Colonic mucosa (tissue), 4 donors: ENCODE measurements around the gene ZNF692. TPM values are rescaled to one million over a fixed set of nuclear protein-coding genes. Genes with fewer than 3 reads are reported as not detected.

Experiments used
- DNase-seq: peaks from one replicate; pipeline ENCODE4 v3.0.0-alpha.2; 2020
- H3K27ac ChIP-seq: fragments of 200-600 bp; one replicate; pipeline ENCODE4 v1.8.0; 2021
- H3K27me3 ChIP-seq: fragments of 200-600 bp; one replicate; pipeline ENCODE4 v1.8.0; 2021
- H3K36me3 ChIP-seq: fragments of 200-600 bp; one replicate; pipeline ENCODE4 v1.8.0; 2021
- H3K4me1 ChIP-seq: fragments of 200-600 bp; one replicate; pipeline ENCODE4 v1.8.0; 2021; ENCODE audit warnings: mild to moderate bottlenecking
- H3K4me3 ChIP-seq: fragments of 200-600 bp; one replicate; pipeline ENCODE4 v1.8.0; 2021
- H3K9ac ChIP-seq, 2 donors: one replicate each; pipeline ENCODE4 v1.7.0; 2013; ENCODE audit warnings: control low read depth in 2 of 2, low read depth in 2 of 2, low read length in 2 of 2
- H3K9me3 ChIP-seq: fragments of 200-600 bp; one replicate; pipeline ENCODE4 v1.8.0; 2021
- CTCF ChIP-seq: fragments of 200-600 bp; IDR thresholded peaks from one replicate; pipeline ENCODE4 v1.8.0; 2022; ENCODE audit warnings: antibody characterized with exemption, mild to moderate bottlenecking
- intact Hi-C: fragments of 100-400 bp; cut with DNase I; formaldehyde crosslinking; loops from one replicate; pipeline ENCODE4 v1.14.1; 2022
- total RNA-seq, 2 donors: library from RNA; stranded (reverse); fragmentation: NEBNext Ultra II Directional in 1 of 2; extraction: Animal tissue kit (Norgen Biotek cat#: 25700) in 1 of 2; gene quantifications; one replicate each; pipeline ENCODE4 v1.2.1, GENCODE V29; 2021
- donor health status: healthy.
- donor health status: DM: no; HTN: no; CAD: no.
- donor health status: DM: no; HTN: no; CAD: no.

The ZNF692 gene
- total RNA-seq, 2 donors from 2014 or later: 20.9 to 46.9 TPM

GRCh38 chr1:248904437-248905216 lies 45.7 kb upstream of the ZNF692 start:
- DNase-seq: no peak
- Histone ChIP-seq H3K9ac (no peak overlapping the region), H3K36me3 (no peaks in the 10 kb centered on the region), H3K4me3 (no peak overlapping the region), H3K27me3 (no peaks in the 10 kb centered on the region), H3K27ac (no peak overlapping the region), H3K4me1 (no peaks in the 10 kb centered on the region), H3K9me3 (no peaks in the 10 kb centered on the region)
- no peak for TF ChIP-seq CTCF
- intact Hi-C loops: no loop called here

GRCh38 chr1:248901578-248901977 lies 42.7 kb upstream of the ZNF692 start:
- Histone ChIP-seq H3K9me3 (no peaks in the 10 kb centered on the region), H3K4me3 (no peak overlapping the region), H3K36me3 (no peaks in the 10 kb centered on the region), H3K9ac (no peak overlapping the region), H3K4me1 (no peaks in the 10 kb centered on the region), H3K27ac (no peak overlapping the region), H3K27me3 (no peaks in the 10 kb centered on the region)
- intact Hi-C loops: no loop called here
- TF ChIP-seq CTCF: no peak
- no peak for DNase-seq

- TF ChIP-seq CTCF: no peak
- no peaks in the 10 kb centered on the region for H3K4me1 ChIP-seq
- no peaks in the 10 kb centered on the region for H3K27me3 ChIP-seq
- no peaks in the 10 kb centered on the region for H3K36me3 ChIP-seq
- no peak overlapping the region for H3K4me3 ChIP-seq
- no peaks in the 10 kb centered on the region for H3K9me3 ChIP-seq
- no peak overlapping the region for H3K27ac ChIP-seq
- no peak for DNase-seq
- intact Hi-C loops: no loop called here
- H3K9ac ChIP-seq: no peak overlapping the region
Measured at GRCh38 chr1:248900637-248901036, 41.8 kb upstream of the ZNF692 start.

- Histone ChIP-seq H3K36me3 (no peaks in the 10 kb centered on the region), H3K4me1 (no peaks in the 10 kb centered on the region), H3K9ac (no peak overlapping the region), H3K27me3 (no peaks in the 10 kb centered on the region), H3K4me3 (no peak overlapping the region), H3K27ac (no peak overlapping the region), H3K9me3 (no peaks in the 10 kb centered on the region)
- TF ChIP-seq CTCF: no peak
- DNase-seq: no peak
- intact Hi-C loops: no loop called here
Measured at GRCh38 chr1:248897412-248898337, 38.8 kb upstream of the ZNF692 start.

GRCh38 chr1:248894837-248895236 lies 36.0 kb upstream of the ZNF692 start:
- Histone ChIP-seq H3K4me1 (no peaks in the 10 kb centered on the region), H3K27me3 (no peaks in the 10 kb centered on the region), H3K9ac (no peak overlapping the region), H3K9me3 (no peaks in the 10 kb centered on the region), H3K4me3 (no peak overlapping the region), H3K27ac (no peak overlapping the region), H3K36me3 (no peaks in the 10 kb centered on the region)
- intact Hi-C loops: no loop called here
- no peak for TF ChIP-seq CTCF
- no peak for DNase-seq
